ENCODE data around the gene ELL. TPM values are rescaled to one million over a fixed set of nuclear protein-coding genes. Genes with fewer than 3 reads are reported as not detected.

ELL gene
- total RNA-seq, 4 donors from 2014 or later = 16.2 to 72.2 (median 18.0) TPM

- intact Hi-C loops (cut with DNase I; ENCODE audit: low total_unique reads) = no loop called here
- Histone ChIP-seq H3K36me3 (no peaks in the 10 kb centered on the region), H3K27ac (no peak overlapping the region), H3K9me3 (no peaks in the 10 kb centered on the region), H3K4me1 (peaks cover 41 to 54% (median 49%) of the 10 kb centered on the region in 4 donors), H3K27me3 (no peaks in the 10 kb centered on the region), H3K4me3 (no peak overlapping the region)
- in situ Hi-C loops (cut with MboI; ENCODE audit: low pct_ligation_motif_present in 1 of 4, low pct_unique_long_range_greater_than_20kb in 1 of 4, low sequenced_read_pairs in 3 of 4) = loop anchor here (25.0 kb wide), 3 partner anchors 117 to 392 kb away; partner anchors contain the start of genes REX1BD (in 2 of the 4) and UPF1 (in 2 of the 4)
- 68% methylated on average over 2 of the region's 2 CpGs; no CpG with 5 or more reads in 1 of the 2 donors for WGBS, 2 donors (ENCODE audit: low coverage in 1 of 2)
- no peak for DNase-seq
- no peak for TF ChIP-seq EP300 (IDR thresholded peaks at IDR 0.05; ENCODE audit: low read depth)
- no peak for TF ChIP-seq CTCF (IDR thresholded peaks at IDR 0.05)
- no peak for TF ChIP-seq POLR2A (IDR thresholded peaks at IDR 0.05)
- no peak for TF ChIP-seq POLR2AphosphoS5 (IDR thresholded peaks at IDR 0.05)
These were observed 51.1 kb downstream of the ELL start for GRCh38 chr19:18470787-18471186.

- TF ChIP-seq EP300 (IDR thresholded peaks at IDR 0.05; ENCODE audit: low read depth) = no peak
- no peak for TF ChIP-seq POLR2AphosphoS5 (IDR thresholded peaks at IDR 0.05)
- peak; percentile 75 to 86 (median 83) for TF ChIP-seq CTCF (IDR thresholded peaks at IDR 0.05)
- no peak for TF ChIP-seq POLR2A (IDR thresholded peaks at IDR 0.05)
- Histone ChIP-seq H3K4me1 (peaks cover 41 to 54% (median 49%) of the 10 kb centered on the region in 4 donors), H3K36me3 (no peaks in the 10 kb centered on the region), H3K4me3 (no peak overlapping the region), H3K9me3 (no peaks in the 10 kb centered on the region), H3K27me3 (no peaks in the 10 kb centered on the region), H3K27ac (peak overlapping the region in 2 of 4 donors; percentile 4 to 11)
- in situ Hi-C loops (cut with MboI; ENCODE audit: low pct_ligation_motif_present in 1 of 4, low pct_unique_long_range_greater_than_20kb in 1 of 4, low sequenced_read_pairs in 3 of 4) (loop anchor here (25.0 kb wide), 3 partner anchors 118 to 393 kb away; partner anchors contain the start of genes REX1BD (in 2 of the 4) and UPF1 (in 2 of the 4)), intact Hi-C loops (cut with DNase I; ENCODE audit: low total_unique reads) (loop anchor here (10.0 kb wide), 1 partner anchor 46 kb away; no protein-coding TSS in a partner anchor)
- WGBS, 2 donors (ENCODE audit: low coverage in 1 of 2) = 71% methylated on average over 28 of the region's 28 CpGs; no CpG with 5 or more reads in 1 of the 2 donors
- peak; percentile 71 for DNase-seq
These were observed 52.6 kb downstream of the ELL start for GRCh38 chr19:18469069-18469846.

GRCh38 chr19:18468517-18468916 lies 53.4 kb downstream of the ELL start:
- Histone ChIP-seq H3K27ac (no peak overlapping the region), H3K36me3 (no peaks in the 10 kb centered on the region), H3K27me3 (no peaks in the 10 kb centered on the region), H3K9me3 (no peaks in the 10 kb centered on the region), H3K4me3 (no peak overlapping the region), H3K4me1 (peaks cover 37 to 51% (median 45%) of the 10 kb centered on the region in 4 donors)
- no peak for TF ChIP-seq EP300 (IDR thresholded peaks at IDR 0.05; ENCODE audit: low read depth)
- TF ChIP-seq POLR2AphosphoS5 (IDR thresholded peaks at IDR 0.05) = no peak
- no peak for TF ChIP-seq POLR2A (IDR thresholded peaks at IDR 0.05)
- TF ChIP-seq CTCF (IDR thresholded peaks at IDR 0.05) = no peak
- no peak for DNase-seq
- intact Hi-C loops (cut with DNase I; ENCODE audit: low total_unique reads) (loop anchor here (10.0 kb wide), 1 partner anchor 46 kb away; no protein-coding TSS in a partner anchor), in situ Hi-C loops (cut with MboI; ENCODE audit: low pct_ligation_motif_present in 1 of 4, low pct_unique_long_range_greater_than_20kb in 1 of 4, low sequenced_read_pairs in 3 of 4) (loop anchor here (25.0 kb wide), 3 partner anchors 119 to 394 kb away; partner anchors contain the start of genes REX1BD (in 2 of the 4) and UPF1 (in 2 of the 4))
- 84% methylated on average over 3 of the region's 3 CpGs; no CpG with 5 or more reads in 1 of the 2 donors for WGBS, 2 donors (ENCODE audit: low coverage in 1 of 2)

GRCh38 chr19:18467978-18468377 lies 53.9 kb downstream of the ELL start:
- Histone ChIP-seq H3K4me1 (peaks cover 33 to 51% (median 42%) of the 10 kb centered on the region in 4 donors), H3K36me3 (no peaks in the 10 kb centered on the region), H3K27ac (no peak overlapping the region), H3K9me3 (no peaks in the 10 kb centered on the region), H3K27me3 (no peaks in the 10 kb centered on the region), H3K4me3 (no peak overlapping the region)
- in situ Hi-C loops (cut with MboI; ENCODE audit: low pct_ligation_motif_present in 1 of 4, low pct_unique_long_range_greater_than_20kb in 1 of 4, low sequenced_read_pairs in 3 of 4) (loop anchor here (25.0 kb wide), 3 partner anchors 119 to 394 kb away; partner anchors contain the start of genes REX1BD (in 2 of the 4) and UPF1 (in 2 of the 4)), intact Hi-C loops (cut with DNase I; ENCODE audit: low total_unique reads) (loop anchor here (10.0 kb wide), 1 partner anchor 47 kb away; no protein-coding TSS in a partner anchor)
- TF ChIP-seq POLR2A (IDR thresholded peaks at IDR 0.05) (no peak), EP300 (IDR thresholded peaks at IDR 0.05; ENCODE audit: low read depth) (no peak)
- no peak for DNase-seq
- 91% methylated on average over 3 of the region's 3 CpGs; no CpG with 5 or more reads in 1 of the 2 donors for WGBS, 2 donors (ENCODE audit: low coverage in 1 of 2)

Data from transverse colon (tissue), 4 donors.